HFF-Myc (cell line): ENCODE results near the gene HSD11B2.

Source experiments
- DNase-seq: peaks from one replicate; pipeline ENCODE4 v3.0.0-alpha.2; 2011; ENCODE audit warnings: low read depth; ENCODE audit errors: extremely low read depth
- H3K4me3 ChIP-seq: replicated peaks from 2 replicates; pipeline ENCODE4 v1.5.1; 2011; ENCODE audit warnings: low read depth, mild to moderate bottlenecking, control low read depth, low read length
- CTCF ChIP-seq: IDR thresholded peaks from 2 replicates; pipeline ENCODE4 v1.5.1; 2012; ENCODE audit warnings: mild to moderate bottlenecking, low read depth, low read length, control low read depth; ENCODE audit errors: missing control alignments

Gene HSD11B2

GRCh38 chr16:67462279-67462655, 31.3 kb downstream of the HSD11B2 start:
- no peak for DNase-seq
- H3K4me3 ChIP-seq: no peak overlapping the region
- no peak for TF ChIP-seq CTCF

- DNase-seq: no peak
- no peak for TF ChIP-seq CTCF
- H3K4me3 ChIP-seq: no peak overlapping the region
Observed at GRCh38 chr16:67463059-67463458, 32.1 kb downstream of the HSD11B2 start.

- no peak overlapping the region for H3K4me3 ChIP-seq
- no peak for DNase-seq
- no peak for TF ChIP-seq CTCF
Observed at GRCh38 chr16:67463691-67464090, 32.8 kb downstream of the HSD11B2 start.

GRCh38 chr16:67464565-67464964, 33.6 kb downstream of the HSD11B2 start:
- no peak overlapping the region for H3K4me3 ChIP-seq
- no peak for TF ChIP-seq CTCF
- no peak for DNase-seq

- no peak for TF ChIP-seq CTCF
- no peak for DNase-seq
Observed at GRCh38 chr16:67466581-67466980, 35.7 kb downstream of the HSD11B2 start.

DNA sequence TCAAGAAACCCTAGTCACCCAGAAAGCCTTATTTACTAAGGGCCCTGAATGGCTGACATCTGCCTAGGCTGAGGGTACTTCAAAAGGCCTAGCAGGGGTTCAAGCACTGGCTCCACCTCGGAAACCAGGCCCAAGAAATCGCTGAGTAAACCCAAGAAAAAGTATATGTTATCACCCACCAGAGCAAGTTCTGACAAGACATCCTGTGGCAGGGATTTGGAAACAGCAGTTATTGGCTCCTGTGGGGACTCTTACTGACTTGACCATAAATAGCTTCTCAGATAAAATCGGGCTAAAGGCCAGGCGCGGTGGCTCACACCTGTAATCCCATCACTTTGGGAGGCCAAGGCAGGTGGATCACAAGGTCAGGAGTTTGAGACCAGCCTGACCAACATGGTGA, 37.8 kb downstream of the HSD11B2 start:
- no peak for TF ChIP-seq CTCF
- no peak for DNase-seq
- no peak overlapping the region for H3K4me3 ChIP-seq

More at GRCh38 chr16:67466581-67466980, 35.7 kb downstream of the HSD11B2 start:
- no peak overlapping the region for H3K4me3 ChIP-seq

GRCh38 chr16:67470359-67470758, 39.4 kb downstream of the HSD11B2 start:
- DNase-seq: no peak
- no peak overlapping the region for H3K4me3 ChIP-seq
- no peak for TF ChIP-seq CTCF
